SK-N-SH (cell line): ENCODE results near the gene OTOA. TPM values are rescaled to one million over a fixed set of nuclear protein-coding genes. Genes with fewer than 3 reads are reported as not detected.

Experiments used
- CTCF ChIA-PET: fragments of 300-600, 350-600 bp; formaldehyde crosslinking; extraction: SDS; loops from one replicate; lab custom pipeline; 2021; lab: Yijun Ruan, JAX
- POLR2A ChIA-PET: fragments of 350-600 bp; sonication (Branson Sonifier 250); formaldehyde crosslinking; extraction: SDS; loops from one replicate; lab custom pipeline; 2020; ENCODE audit warnings: antibody characterized with exemption, inconsistent platforms; lab: Yijun Ruan, JAX
- DNase-seq: peaks from one replicate; pipeline ENCODE4 v3.0.0; 2012
- H2AFZ ChIP-seq: fragments of 200-600 bp; sonication (generic); 2 replicates; pipeline ENCODE4 v1.8.1; 2016; ENCODE audit warnings: antibody characterized with exemption, mild to moderate bottlenecking, low read depth
- H3F3A ChIP-seq: fragments of 200-600 bp; sonication (generic); replicated peaks from 2 replicates; pipeline ENCODE3; 2016; ENCODE audit warnings: antibody characterized with exemption, mild to moderate bottlenecking; ENCODE audit not compliant: insufficient read depth
- H3K27ac ChIP-seq, 2 experiments: fragments of 200-500 bp in 1 of 2; fragments of 200-600 bp in 1 of 2; sonication (Bioruptor generic) in 1 of 2; sonication (generic), shearing (Covaris generic) in 1 of 2; 2 replicates each; pipeline versions ENCODE4 v1.5.1 to v1.6.1; 2014 to 2016; ENCODE audit warnings: low read depth in 2 of 2, inconsistent platforms in 1 of 2, low read length in 1 of 2, mild to moderate bottlenecking in 1 of 2, mixed read lengths in 1 of 2
- H3K27me3 ChIP-seq: fragments of 200-600 bp; sonication (generic), shearing (Covaris generic); 2 replicates; pipeline ENCODE4 v1.6.1; 2016; ENCODE audit warnings: mixed run types; ENCODE audit not compliant: insufficient read depth
- H3K36me3 ChIP-seq, 2 experiments: fragments of 200-500 bp in 1 of 2; fragments of 200-600 bp in 1 of 2; sonication (Bioruptor generic) in 1 of 2; sonication (generic) in 1 of 2; replicated peaks in 1 of 2; 2 replicates each; pipeline versions ENCODE3 to v1.5.1; 2014 to 2016; ENCODE audit warnings: low read length in 1 of 2, mild to moderate bottlenecking in 1 of 2; ENCODE audit not compliant: insufficient read depth in 2 of 2, control insufficient read depth in 1 of 2
- H3K4me1 ChIP-seq, 2 experiments: fragments of 200-500 bp in 1 of 2; fragments of 200-600 bp in 1 of 2; sonication (Bioruptor generic) in 1 of 2; sonication (generic), shearing (Covaris generic) in 1 of 2; 2 replicates each; pipeline versions ENCODE4 v1.5.1 to v1.6.1; 2014 to 2016; ENCODE audit warnings: low read depth in 1 of 2, low read length in 1 of 2, mixed run types in 1 of 2; ENCODE audit not compliant: insufficient read depth in 2 of 2, control insufficient read depth in 1 of 2
- H3K4me2 ChIP-seq: fragments of 200-600 bp; sonication (generic), shearing (Covaris generic); 2 replicates; pipeline ENCODE4 v1.6.1; 2017; ENCODE audit warnings: mixed run types
- H3K4me3 ChIP-seq, 2 experiments: fragments of 200-500 bp in 1 of 2; fragments of 200-600 bp in 1 of 2; sonication (Bioruptor generic) in 1 of 2; sonication (generic), shearing (Covaris generic) in 1 of 2; 2 replicates each; pipeline versions ENCODE4 v1.5.1 to v1.8.1; 2014 to 2016; ENCODE audit warnings: low read depth in 2 of 2, inconsistent platforms in 1 of 2, low read length in 1 of 2, mild to moderate bottlenecking in 1 of 2, mixed read lengths in 1 of 2, moderate library complexity in 1 of 2
- H3K79me2 ChIP-seq: fragments of 200-600 bp; sonication (generic); 2 replicates; pipeline ENCODE4 v1.8.1; 2017; ENCODE audit warnings: mild to moderate bottlenecking; ENCODE audit not compliant: insufficient read depth
- H3K9ac ChIP-seq: fragments of 200-600 bp; sonication (generic); 2 replicates; pipeline ENCODE4 v1.6.1; 2017; ENCODE audit warnings: mixed run types
- H3K9me2 ChIP-seq: fragments of 200-600 bp; sonication (generic); 2 replicates; pipeline ENCODE4 v1.6.1; 2017; ENCODE audit warnings: mixed run types
- H3K9me3 ChIP-seq: fragments of 200-600 bp; sonication (generic); 2 replicates; pipeline ENCODE4 v1.6.1; 2017; ENCODE audit warnings: mixed run types, mild to moderate bottlenecking, moderate library complexity
- H4K20me1 ChIP-seq: fragments of 200-600 bp; sonication (generic); 2 replicates; pipeline ENCODE4 v1.6.1; 2017; ENCODE audit warnings: mild to moderate bottlenecking, mixed run types; ENCODE audit not compliant: insufficient read depth
- CTCF ChIP-seq: fragments of 200-600 bp; sonication (generic); IDR thresholded peaks from 2 replicates; pipeline ENCODE4 v1.6.1; 2017; ENCODE audit warnings: antibody characterized with exemption, mild to moderate bottlenecking, moderate library complexity
- FOSL2 ChIP-seq: IDR thresholded peaks from 2 replicates; pipeline ENCODE4 v1.4.0; 2012; ENCODE audit warnings: low read depth, mild to moderate bottlenecking, moderate library complexity, borderline replicate concordance
- MAX ChIP-seq: IDR thresholded peaks from 2 replicates; pipeline ENCODE4 v1.4.0; 2012; ENCODE audit warnings: low read depth
- MEF2A ChIP-seq: IDR thresholded peaks from 2 replicates; pipeline ENCODE4 v1.4.0; 2012; ENCODE audit warnings: low read depth, borderline replicate concordance
- NFIC ChIP-seq: IDR thresholded peaks from 2 replicates; pipeline ENCODE4 v1.4.0; 2012; ENCODE audit warnings: borderline replicate concordance
- RAD21 ChIP-seq: IDR thresholded peaks from 2 replicates; pipeline ENCODE4 v1.6.1; 2012; ENCODE audit warnings: mild to moderate bottlenecking, low read length
- SMC3 ChIP-seq: IDR thresholded peaks from 2 replicates; pipeline ENCODE4 v1.6.1; 2012; ENCODE audit warnings: low read depth, low read length, improper control_type of control experiment
- WGBS: methylation state at CpG from one replicate; pipeline ENCODE4 v1.1.6; 2017; ENCODE audit warnings: low lambda C conversion rate; 5-methylcytosine and 5-hydroxymethylcytosine counted together
- polyA plus RNA-seq, 3 experiments: library from polyadenylated mRNA; depleted of rRNA; stranded (reverse); fragments of >200 nt; gene quantifications; 2 replicates each; pipeline ENCODE4 v1.2.3, GENCODE V29; 2012

The OTOA gene
- polyA plus RNA-seq, 1 of the 3 experiments (the other 2 are of a cell fraction): 0.02 TPM

- whole genome bisulfite sequencing: 16% methylated on average over 4 of the region's 4 CpGs
- H4K20me1 ChIP-seq: no peaks in the 10 kb centered on the region
- 0 out of 2 replicates have a peak, but pooled peaks cover 1% of the 10 kb centered on the region for H3K79me2 ChIP-seq
- TF ChIP-seq MEF2A: no peak
- TF ChIP-seq SMC3: peak; percentile 67
- no peak for TF ChIP-seq FOSL2
- TF ChIP-seq CTCF: peak; percentile 90
- TF ChIP-seq RAD21: peak; percentile 76
- TF ChIP-seq MAX: no peak
- TF ChIP-seq, all 33 proteins: peak for 3
- peak; percentile 72 for DNase-seq
- peaks cover 21% of the 10 kb centered on the region for H3F3A ChIP-seq
- H3K4me1 ChIP-seq: peaks cover 0 to 3% of the 10 kb centered on the region in 2 experiments; a peak in 1 of 4 replicates
- H3K27ac ChIP-seq: no peak overlapping the region
- no peak overlapping the region for H3K9ac ChIP-seq
- no peaks in the 10 kb centered on the region for H3K27me3 ChIP-seq
- H3K4me2 ChIP-seq: no peak overlapping the region
- CTCF ChIA-PET: interaction anchor here (0.6 to 2.9 kb wide), 41 partner anchors 9 to 531 kb away, joined by 3 to 75 read pairs (median 5); no protein-coding TSS in a partner anchor
- POLR2A ChIA-PET: no interaction called here
- H3K36me3 ChIP-seq: peaks cover 24 to 26% of the 10 kb centered on the region in 2 experiments
- H3K9me3 ChIP-seq: no peaks in the 10 kb centered on the region
- H3K4me3 ChIP-seq: no peak overlapping the region
- no peak overlapping the region for H2AFZ ChIP-seq
- H3K9me2 ChIP-seq: no peaks in the 10 kb centered on the region
These were observed 6.7 kb upstream of the OTOA start for GRCh38 chr16:21656795-21657768.

GRCh38 chr16:21659124-21659523, 4.6 kb upstream of the OTOA start:
- WGBS: 93% methylated on average over 4 of the region's 4 CpGs

More at GRCh38 chr16:21659124-21659523, 4.6 kb upstream of the OTOA start:
- Histone ChIP-seq H3K9me3 (no peaks in the 10 kb centered on the region), H3K4me1 (no peaks in the 10 kb centered on the region), H3K4me2 (no peak overlapping the region), H4K20me1 (no peaks in the 10 kb centered on the region), H3K9ac (no peak overlapping the region), H3K9me2 (no peaks in the 10 kb centered on the region), H3K27me3 (no peaks in the 10 kb centered on the region), H3K4me3 (no peak overlapping the region), H2AFZ (no peak overlapping the region), H3F3A (peaks cover 19% of the 10 kb centered on the region), H3K27ac (no peak overlapping the region), H3K36me3 (peaks cover 19 to 24% of the 10 kb centered on the region in 2 experiments), H3K79me2 (no peaks in the 10 kb centered on the region)
- ChIA-PET CTCF (interaction anchor here (1.7 kb wide), 1 partner anchor 49 kb away, joined by 7 read pairs; no protein-coding TSS in a partner anchor), POLR2A (no interaction called here)
- no peak for DNase-seq
- TF ChIP-seq NFIC: no peak
